ENCODE data around the gene ELF1.

Gene ELF1

DNA sequence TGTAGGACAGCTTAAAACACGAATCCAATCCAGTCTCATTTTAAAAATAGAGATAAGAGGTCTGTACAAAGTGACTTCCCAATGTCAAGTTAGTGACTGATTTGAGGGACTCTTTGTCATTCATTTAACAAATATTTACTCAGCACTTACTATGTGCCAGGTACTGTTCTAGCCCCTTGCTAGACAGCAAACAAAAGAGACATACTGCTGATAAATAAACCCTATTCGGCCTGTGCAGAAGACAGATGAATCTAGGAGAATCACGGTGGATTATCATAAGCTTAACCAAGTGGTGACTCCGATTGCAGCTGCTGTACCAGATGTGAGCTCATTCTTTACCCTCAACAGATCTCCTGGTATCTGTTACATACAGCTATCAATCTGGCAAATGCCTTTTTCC, 6.4 kb upstream of the ELF1 start:
- H3K9me3 ChIP-seq (ENCODE audit: control insufficient read depth, low read length), result no peaks in the 10 kb centered on the region
- no peak overlapping the region for H3K4me2 ChIP-seq (ENCODE audit: low read length)
- peaks cover 7% of the 10 kb centered on the region for H3K4me1 ChIP-seq
- peaks cover 7% of the 10 kb centered on the region for H3K79me2 ChIP-seq
- H3K27me3 ChIP-seq (ENCODE audit: control insufficient read depth, insufficient read depth, low read length), result no peaks in the 10 kb centered on the region
- H3K4me3 ChIP-seq (ENCODE audit: low read depth, low read length), result no peak overlapping the region
- no peak overlapping the region for H2AFZ ChIP-seq
- H3K9ac ChIP-seq, result no peak overlapping the region
- no peak for TF ChIP-seq CTCF (IDR thresholded peaks at IDR 0.05)
- no peaks in the 10 kb centered on the region for H3K36me3 ChIP-seq (ENCODE audit: control insufficient read depth, insufficient read depth, low read length)
- no peak overlapping the region for H3K27ac ChIP-seq

- Histone ChIP-seq H3K4me3 (ENCODE audit: low read depth, low read length) (no peak overlapping the region), H3K4me2 (ENCODE audit: low read length) (no peak overlapping the region), H3K79me2 (peaks cover 4% of the 10 kb centered on the region), H3K27ac (peak overlapping the region; percentile 15), H3K9ac (no peak overlapping the region), H3K9me3 (ENCODE audit: control insufficient read depth, low read length) (no peaks in the 10 kb centered on the region), H3K36me3 (ENCODE audit: control insufficient read depth, insufficient read depth, low read length) (no peaks in the 10 kb centered on the region), H3K27me3 (ENCODE audit: control insufficient read depth, insufficient read depth, low read length) (no peaks in the 10 kb centered on the region), H3K4me1 (peaks cover 3% of the 10 kb centered on the region), H2AFZ (no peak overlapping the region)
- TF ChIP-seq CTCF (IDR thresholded peaks at IDR 0.05), result no peak
Observed at GRCh38 chr13:41019578-41020347, 647 bp upstream of the ELF1 start.

DNA sequence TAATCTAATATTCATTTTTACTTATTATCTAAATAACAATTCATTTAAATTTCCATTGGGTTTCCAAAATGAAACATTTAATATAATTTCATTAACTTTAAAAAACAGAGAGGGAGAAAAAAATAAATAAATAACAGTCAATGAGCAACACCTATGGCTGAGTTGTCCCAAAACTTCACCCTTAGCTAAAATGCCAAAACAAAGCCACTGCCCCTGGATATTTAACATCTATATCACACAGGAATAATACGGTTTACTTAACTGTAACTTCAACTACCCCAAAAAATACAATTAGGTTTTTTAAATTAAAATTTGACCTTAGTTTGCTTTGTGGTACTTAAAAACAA, 541 bp downstream of the ELF1 start:
- no peaks in the 10 kb centered on the region for H3K9me3 ChIP-seq (ENCODE audit: control insufficient read depth, low read length)
- no peaks in the 10 kb centered on the region for H3K36me3 ChIP-seq (ENCODE audit: control insufficient read depth, insufficient read depth, low read length)

GRCh38 chr13:41017817-41018601, 1.1 kb downstream of the ELF1 start:
- H3K27ac ChIP-seq, result peak overlapping the region; percentile 32
- no peak overlapping the region for H3K9ac ChIP-seq
- peaks cover 4% of the 10 kb centered on the region for H3K79me2 ChIP-seq
- TF ChIP-seq CTCF (IDR thresholded peaks at IDR 0.05), result no peak
- H3K36me3 ChIP-seq (ENCODE audit: control insufficient read depth, insufficient read depth, low read length), result no peaks in the 10 kb centered on the region
- H3K27me3 ChIP-seq (ENCODE audit: control insufficient read depth, insufficient read depth, low read length), result no peaks in the 10 kb centered on the region
- no peak overlapping the region for H2AFZ ChIP-seq
- H3K4me1 ChIP-seq, result peaks cover 3% of the 10 kb centered on the region
- no peaks in the 10 kb centered on the region for H3K9me3 ChIP-seq (ENCODE audit: control insufficient read depth, low read length)
- H3K4me3 ChIP-seq (ENCODE audit: low read depth, low read length), result peak overlapping the region; percentile 11
- peak overlapping the region; percentile 30 for H3K4me2 ChIP-seq (ENCODE audit: low read length)

More for the DNA sequence above, 541 bp downstream of the ELF1 start:
- Histone ChIP-seq H3K27me3 (ENCODE audit: control insufficient read depth, insufficient read depth, low read length) (no peaks in the 10 kb centered on the region), H3K4me2 (ENCODE audit: low read length) (no peak overlapping the region), H3K79me2 (peaks cover 4% of the 10 kb centered on the region), H3K4me3 (ENCODE audit: low read depth, low read length) (no peak overlapping the region), H3K27ac (peak overlapping the region; percentile 65), H2AFZ (no peak overlapping the region), H3K4me1 (peaks cover 3% of the 10 kb centered on the region), H3K9ac (no peak overlapping the region)
- no peak for TF ChIP-seq CTCF (IDR thresholded peaks at IDR 0.05)

All from parathyroid adenoma (tissue), 2 donors.